Neural progenitor cell (in vitro differentiated cells): Measurements from ENCODE around the gene FAM240B.

Experiments
- CTCF ChIP-seq: fragments of 200-600 bp; sonication (generic); IDR thresholded peaks from 2 replicates; pipeline ENCODE4 v1.5.1; 2017; ENCODE audit warnings: antibody characterized with exemption, mild to moderate bottlenecking
- EZH2 ChIP-seq: fragments of 200-600 bp; sonication (generic); IDR thresholded peaks from 2 replicates; pipeline ENCODE4 v1.6.1; 2017; ENCODE audit warnings: antibody characterized with exemption, mild to moderate bottlenecking, moderate library complexity
- EZH2phosphoT487 ChIP-seq: fragments of 200-600 bp; sonication (generic); IDR thresholded peaks from 2 replicates; pipeline ENCODE4 v1.6.1; 2017; ENCODE audit warnings: antibody characterized with exemption

DNA sequence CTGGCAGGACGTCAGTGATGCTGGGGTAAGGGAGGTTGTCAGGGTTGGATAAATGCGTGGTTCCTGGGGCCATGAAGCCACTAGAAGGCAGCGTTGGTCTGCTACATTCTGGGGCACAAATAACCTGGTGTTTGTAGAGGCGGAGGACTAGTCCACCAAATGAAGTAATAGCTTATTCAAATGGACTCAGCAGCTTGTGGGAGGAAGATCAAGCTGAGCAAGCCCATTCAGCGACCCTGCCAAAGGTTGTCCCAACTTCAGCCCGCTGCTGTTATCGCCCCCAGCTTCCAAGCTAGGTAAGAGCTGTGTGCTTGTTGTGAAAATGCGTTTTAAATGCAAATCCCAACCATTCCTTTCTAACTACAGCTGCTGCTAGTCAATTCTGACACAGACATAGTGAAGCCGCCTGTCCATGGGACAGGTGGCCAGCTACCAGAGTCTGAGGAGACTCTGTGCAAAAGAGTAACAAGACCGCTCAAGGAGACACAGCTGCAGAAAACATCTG, 7.6 kb upstream of the FAM240B start:
- TF ChIP-seq CTCF: peak; percentile 56
- no peak for TF ChIP-seq EZH2
- TF ChIP-seq EZH2phosphoT487: no peak
